Cerebellar cortex (tissue), 1 donor: Measurements from ENCODE around the gene C1QTNF8.

Experiments used
- DNase-seq: peaks from one replicate; pipeline ENCODE4 v3.0.0-alpha.2; 2015; ENCODE audit warnings: low spot score

Gene C1QTNF8

DNA sequence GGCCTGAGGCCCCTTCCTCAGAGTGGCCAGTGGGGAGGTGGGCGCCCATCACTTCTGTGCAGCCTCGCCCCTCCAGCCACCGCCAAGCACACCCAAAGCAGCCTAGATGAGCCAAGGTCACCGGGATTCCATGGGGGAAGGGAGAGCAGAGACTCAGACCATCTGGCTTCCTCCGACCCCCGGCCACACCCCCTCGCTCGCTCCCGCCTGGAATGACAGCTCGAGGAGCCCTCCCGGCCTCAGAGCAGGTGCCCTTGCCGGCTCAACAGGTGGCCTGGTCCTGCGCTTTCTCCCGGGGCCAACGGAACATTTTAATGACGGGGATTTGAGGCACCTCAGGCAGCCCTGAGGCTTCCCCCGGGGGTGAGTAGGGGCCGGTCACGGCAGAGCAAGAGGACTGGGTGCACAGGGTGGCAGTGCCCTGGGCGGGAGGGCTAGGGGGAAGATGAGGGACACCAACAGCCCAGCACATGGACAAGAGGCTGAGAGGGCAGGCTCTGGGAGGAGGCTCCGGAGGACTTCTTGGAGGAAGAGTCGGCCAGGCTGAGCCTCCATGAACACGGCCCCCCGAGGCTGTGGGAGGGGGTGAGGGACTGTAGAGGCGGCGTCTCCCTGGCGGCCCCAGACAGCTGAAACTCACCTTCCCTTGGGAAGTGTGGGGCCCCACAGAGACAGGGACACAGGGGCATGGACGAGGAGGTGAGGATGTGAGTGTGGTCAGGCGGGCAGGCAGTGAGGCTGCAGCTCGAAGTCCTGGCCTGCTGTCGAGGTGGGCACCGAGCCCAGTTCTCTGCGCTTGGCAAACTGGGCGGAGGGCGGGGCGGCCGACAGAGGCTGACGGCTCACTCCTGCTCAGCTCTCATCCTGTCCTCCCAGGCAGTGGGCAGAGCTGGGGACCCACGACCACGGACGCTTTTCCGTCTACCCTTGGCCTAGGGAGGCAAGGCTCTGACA is 12.5 kb upstream of the C1QTNF8 start:
- peak; percentile 53 for DNase-seq

DNA sequence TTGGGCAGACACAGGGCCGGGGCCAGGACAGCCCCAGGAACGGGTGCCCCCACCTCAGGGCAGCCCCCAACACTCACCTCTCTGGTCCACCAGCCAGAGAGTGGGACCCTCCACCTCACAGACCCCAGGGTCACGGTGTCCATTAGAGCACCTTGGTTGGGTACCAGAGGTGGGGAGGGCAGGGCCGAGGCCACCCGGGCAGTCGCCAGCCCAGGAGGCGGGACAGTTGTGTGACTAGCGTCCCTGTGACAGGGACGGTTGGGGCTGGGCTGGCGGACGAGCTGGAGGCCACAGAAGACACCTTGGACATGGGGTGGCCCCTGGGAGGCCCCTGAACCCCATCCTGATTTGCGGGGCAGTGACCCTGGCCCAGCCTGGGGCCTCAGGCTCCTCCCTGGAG is 11.7 kb upstream of the C1QTNF8 start:
- no peak for DNase-seq

DNA sequence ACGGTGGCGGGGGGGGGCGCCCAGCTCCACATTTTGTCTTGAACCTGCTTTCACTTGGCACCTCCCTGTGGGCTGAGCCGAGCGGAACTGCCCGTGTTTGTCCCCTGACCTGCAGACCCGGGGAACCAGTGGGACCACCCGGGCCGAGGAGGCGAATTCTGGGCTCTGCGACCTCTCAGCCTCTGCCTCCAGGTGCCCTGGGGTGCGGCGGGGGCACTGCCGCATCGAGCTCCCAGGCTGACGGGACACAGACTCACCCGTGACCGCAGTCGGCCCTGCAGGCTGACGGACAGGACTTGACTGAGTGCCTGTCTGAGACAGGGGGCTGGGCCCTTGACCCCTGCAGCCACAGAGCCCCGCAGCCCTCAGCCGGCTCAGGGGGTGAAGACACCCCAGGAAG is 11.1 kb upstream of the C1QTNF8 start:
- DNase-seq = no peak

DNA sequence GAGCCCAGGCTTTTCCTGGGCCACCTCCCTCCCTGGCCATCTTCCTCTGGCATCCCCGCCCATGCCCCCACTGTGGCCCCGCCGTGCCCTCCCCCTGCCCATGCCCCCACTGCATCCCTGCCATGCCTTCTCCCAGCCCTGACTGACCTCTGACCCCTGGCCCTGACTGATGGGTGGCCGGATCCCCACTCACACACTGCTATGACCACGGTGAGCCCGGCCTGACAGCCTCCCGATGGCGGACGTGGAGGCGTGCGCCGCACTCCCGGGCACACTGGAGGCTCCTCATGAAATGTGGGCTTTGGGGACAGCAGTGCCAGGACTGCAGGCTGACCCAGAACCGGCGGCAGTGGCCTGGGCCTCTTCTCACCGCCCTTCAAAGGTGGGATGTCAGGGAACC is 10.6 kb upstream of the C1QTNF8 start:
- DNase-seq = no peak

DNA sequence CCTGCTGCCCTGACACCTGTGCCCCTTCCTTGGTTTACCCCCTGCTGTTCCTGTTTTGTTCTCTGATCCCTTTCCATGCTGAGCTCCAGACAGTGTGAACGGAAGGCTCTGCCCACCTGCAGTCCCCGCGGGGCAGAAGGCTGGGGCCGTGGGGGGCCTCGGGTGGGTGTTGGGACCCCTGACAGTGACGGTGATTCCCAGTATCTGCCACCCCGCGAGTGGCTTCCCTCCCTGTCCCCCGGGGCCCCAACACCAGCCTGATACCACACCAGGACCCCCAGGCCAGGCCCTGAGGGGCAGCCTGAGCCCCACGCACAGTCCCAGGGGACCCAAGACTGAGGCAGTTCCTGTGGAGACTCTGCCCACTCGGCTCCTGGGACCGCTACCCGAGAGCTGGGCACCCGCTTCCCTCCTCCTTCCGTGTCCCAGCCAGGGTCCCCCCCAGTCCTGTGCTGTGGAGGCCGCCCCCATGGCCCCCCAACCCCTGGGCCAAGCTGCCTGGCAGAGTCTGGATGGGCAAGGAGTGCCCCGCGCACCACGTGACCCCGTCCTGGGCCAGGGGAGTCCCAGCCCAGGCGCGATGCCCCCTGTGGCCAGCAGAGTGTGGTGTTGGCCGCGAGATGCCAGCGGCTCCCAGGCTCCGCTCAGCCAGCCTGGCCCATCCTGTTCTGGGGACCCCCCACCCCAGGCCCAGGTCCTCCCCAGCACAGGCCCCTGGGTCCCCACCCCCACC is 10.0 kb upstream of the C1QTNF8 start:
- peak; percentile 68 for DNase-seq

DNA sequence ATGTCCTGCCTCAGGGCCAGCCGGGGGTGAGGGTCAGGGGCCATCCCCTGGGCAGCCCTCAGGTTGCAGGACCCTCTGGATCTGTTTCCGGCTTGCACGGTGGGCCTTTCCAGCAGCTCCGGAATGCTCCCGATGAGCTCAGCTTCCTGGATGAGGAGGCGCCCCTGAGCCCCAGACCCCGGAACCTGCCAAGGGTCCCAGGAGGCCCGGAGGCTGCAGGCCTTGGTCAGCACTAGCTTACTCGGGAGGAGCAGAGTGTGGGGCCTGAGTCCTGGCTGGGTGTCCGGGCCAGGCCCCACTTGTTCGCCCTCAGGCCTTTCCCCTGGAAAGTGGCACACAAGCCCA is 7.6 kb upstream of the C1QTNF8 start:
- DNase-seq = no peak

DNA sequence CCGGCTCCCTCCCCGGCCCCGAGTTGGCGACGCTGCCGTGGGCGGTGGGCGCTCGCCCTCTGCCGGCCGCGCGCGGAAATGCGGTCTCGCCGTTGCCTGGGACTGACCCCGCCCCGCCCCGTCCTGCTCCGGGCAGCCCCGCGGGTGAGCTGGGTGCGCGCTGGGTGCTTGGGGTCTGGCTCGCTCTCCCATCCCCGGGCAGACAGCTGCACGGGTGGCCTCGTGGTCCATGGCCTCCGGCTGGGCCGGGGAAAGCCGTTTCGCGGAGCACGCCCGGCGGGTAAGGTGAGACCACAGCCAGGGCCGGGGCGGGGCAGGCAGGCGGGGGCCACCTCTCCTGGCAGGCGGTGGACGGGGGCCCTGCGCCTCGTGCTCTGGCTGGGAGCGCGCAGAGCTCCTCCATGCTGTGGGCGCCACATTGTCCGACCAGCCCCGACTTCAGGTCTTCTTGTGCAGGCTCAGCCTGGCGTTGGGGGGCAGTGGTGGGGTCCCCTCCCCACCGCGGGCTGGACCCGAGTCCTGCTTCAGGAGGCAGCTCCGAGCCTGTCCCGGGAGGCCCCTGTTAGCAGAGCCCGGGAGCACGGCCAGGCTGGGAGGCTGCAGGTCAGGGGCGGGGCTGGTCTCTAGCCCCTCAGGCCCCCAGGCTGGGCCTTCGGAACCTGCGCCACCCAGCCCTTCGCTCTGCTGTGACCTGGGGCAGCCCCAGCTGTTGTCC is 7.0 kb upstream of the C1QTNF8 start:
- DNase-seq = no peak

DNA sequence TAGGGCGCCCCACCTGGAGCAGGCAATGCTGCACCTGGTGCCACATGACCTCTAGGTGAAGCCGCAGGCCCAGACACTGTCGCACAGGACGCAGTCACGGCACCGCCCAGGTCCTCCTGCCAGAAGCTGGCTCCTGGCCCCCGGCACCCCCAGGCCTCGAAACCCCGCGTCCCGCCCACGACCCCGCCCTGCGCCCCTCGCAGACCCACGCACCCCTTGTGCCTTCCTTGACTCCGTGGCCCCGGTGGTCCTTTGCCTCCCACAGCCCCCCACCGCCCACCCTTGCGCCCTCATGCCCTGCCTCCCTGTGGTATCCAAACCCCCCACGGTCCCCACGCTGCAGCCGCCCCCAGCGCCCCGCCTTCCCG is 6.3 kb upstream of the C1QTNF8 start:
- no peak for DNase-seq

DNA sequence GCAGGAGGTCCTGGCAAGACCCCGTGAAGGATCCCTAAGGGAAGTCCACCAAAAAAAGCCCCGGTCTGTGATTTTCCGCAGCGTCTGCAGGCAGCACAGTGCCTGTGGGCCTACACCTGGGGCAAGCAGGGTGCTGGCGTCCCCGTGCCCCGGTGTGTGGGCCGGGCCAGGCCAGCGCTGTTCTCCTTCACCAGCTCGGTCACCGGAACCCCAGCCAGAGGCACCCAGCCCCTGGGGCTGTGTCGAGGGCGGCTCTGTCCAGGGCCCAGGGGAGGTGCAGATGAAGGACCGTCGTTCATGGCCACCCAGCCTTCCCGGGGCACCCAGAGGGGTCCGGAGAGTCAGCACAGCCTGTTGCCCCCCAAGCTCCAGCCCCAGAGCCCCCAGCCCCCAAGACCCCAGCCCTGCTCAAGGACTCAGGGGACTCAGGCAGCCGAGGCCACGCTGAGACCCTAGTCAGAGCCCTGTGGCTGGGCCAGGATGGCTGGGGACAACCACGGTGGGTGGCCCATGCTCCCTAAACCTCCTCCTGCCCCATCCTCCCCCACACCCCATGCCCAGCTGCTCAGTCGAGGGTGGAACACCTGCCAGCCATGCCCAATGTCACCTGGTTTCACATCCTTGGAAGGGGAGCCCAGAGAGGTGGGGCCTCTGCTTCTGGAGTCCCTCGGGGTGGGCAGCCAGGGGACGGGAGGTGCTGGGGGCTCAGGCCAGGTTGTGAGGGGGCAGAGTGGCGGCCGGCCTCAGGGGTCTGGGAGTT is 5.7 kb upstream of the C1QTNF8 start:
- no peak for DNase-seq

DNA sequence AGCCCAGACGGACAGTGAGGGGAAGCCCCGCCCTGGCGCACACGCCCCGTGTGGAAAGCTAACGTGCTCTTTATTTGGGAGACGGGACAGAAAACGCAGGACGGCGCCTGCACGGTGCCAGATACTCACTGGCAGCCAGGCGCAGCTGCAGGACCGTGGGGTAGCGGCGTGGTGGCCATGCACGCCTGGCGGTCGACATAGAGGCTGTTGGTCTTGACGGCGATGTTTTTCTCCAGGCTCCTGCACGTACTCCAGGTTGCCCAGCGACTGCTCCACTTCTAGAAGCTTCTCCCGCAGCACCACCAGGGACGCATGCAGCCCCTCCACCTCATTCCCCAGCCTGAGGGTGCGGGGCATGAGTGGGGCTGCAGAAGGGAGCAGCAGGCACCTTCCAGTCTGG is 5.1 kb upstream of the C1QTNF8 start:
- DNase-seq = peak; percentile 22

DNA sequence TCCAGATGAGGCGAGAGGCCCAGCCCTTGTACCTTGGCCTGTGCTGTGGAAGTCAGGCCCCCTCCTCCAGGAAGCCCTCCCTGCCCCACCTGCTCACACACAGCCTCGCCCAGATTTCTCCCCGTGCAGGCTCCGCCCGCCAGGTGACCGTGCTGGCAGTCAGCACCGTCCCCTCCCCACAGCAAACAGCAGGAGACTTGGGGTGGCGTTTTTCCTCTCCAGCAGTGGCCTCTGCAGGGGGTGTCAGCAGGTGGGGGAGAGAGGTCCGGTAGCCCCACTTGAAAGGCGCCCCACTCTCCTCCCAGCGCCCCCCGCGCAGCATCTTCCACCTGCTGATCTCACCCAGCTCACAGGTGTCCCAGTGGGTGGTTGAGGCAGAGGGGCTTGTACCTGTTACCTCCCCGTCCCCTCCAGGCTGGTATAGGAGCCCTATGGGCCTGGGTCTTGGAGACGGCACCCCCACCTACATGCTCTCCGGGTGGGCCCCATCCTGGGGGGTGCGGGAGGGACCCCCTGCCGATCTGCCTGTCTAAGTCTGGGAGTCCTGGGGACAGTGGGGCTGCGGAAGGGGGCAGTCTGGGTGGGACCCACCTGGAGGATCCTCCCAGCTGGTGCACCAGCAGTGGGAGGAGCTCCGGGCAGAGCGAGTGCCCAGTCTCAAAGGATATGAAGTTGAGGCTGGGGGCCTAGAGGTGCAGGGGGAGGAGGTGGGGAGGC is 4.2 kb upstream of the C1QTNF8 start:
- DNase-seq = no peak

DNA sequence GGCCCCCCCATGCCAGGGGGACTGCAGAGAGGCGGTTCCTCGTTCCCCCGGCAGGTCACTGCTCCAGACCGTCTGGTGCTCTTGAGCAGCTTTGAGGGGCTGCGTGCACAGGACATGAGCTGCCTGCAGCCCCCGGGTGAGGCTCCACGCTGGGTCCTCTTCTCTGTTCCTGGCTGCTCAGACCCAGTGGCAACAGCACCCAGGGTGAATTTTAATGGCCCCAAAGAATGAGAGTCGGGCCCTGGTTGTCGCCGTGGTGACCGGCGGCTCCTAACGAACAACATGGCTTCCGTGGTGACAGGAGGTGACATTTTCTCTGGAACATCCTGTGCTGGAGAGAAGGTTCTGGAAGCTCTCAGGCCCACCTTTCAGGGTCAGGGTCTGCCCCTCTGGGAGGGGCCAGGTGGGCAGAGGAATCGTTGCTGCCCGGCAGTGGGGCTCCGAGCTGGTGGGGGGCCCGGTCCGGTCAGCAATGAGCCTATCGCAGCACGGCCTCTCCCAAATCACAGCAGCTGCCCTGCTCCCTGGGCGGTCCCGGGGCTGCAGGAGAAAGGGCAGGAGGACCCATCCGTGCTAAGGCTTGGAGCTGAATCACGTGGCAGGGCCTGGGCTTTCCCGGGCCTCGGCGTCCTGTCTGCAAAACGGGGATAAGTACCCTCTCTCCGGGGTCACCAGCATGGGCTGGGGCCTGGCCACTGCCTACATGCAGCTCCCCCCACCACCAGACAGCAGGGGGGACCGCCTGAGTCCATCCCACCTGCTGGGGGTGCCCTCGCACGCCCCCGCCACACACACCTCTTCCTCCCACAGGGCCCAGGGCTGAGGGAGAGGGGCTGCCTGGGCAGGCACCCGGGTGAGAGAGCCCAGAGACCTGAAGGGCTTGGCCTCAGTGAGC is 3.4 kb upstream of the C1QTNF8 start:
- peak; percentile 36 for DNase-seq

DNA sequence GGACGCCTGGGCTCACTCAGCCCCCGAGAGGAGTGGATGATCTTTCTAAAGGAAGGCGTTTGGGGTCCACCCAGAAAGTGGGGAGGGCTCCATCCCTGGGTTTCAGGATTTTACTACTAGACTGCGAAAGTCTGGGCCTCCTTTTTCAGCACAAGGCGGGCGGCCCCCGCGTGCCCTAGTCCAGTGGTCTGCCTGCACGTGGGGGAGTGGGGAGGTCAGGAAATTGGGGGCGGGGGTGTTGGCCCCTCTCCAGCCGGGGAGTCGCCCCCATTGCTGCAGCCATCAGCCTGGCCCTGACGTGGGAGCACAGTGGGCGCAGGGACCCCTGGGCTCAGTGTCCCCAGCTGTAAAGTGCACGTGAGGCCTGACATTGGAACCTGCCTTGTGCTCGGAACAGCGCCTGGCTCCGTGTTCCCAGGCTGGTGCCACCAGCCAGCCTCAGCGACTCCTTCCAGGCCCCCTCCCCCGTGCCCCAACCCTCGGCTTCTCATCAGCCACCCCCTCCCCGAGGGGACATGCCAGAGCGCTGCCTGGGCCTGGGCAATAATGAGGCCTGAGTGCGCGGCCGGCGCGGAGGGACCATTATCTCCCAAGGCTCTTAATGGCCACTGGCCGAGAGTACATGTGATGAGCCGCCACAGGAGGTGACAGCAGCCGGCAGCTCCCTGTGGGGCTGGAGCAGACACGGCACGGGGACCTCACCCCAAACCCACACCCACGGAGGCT is 2.4 kb upstream of the C1QTNF8 start:
- DNase-seq = no peak

DNA sequence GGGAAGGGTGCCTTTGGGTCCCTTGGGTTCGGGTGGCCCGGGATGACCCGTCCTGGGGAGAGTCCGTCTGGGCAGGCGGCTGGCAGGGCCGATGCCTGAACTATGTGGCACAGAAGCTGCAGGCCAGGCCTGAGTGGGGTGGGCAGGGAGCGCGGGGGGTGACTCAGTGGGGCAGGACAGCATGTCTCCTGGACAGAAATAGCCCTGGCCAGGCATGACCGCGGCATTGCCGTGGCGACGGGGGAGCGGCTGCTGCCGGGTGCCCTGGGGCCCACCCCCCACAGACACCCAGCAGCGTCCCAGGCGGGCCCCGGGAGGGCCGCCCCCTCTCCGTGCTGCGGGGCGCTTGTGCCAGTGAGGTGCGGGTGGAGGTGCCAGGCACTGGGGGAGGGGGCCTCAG is 1.8 kb upstream of the C1QTNF8 start:
- no peak for DNase-seq

DNA sequence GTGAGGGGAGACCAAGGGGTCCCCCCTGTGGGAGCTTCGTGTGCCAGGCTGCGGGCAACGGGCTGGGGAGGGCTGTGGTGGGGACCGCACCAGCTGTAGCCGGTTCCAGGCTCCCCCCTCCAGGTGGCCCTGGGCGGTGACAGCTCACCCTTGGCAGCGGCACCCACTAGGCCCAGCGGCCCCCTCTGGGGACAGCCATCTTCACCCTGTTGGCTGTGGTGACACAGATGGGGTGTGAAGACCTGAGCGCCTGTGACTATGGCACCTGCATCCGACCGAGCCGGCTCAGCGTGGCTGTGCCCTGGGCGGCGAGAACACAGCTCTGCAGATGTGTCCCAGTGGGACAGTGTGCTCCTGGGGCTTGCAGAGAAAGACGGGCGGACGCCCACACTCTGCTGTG is 1.1 kb upstream of the C1QTNF8 start:
- no peak for DNase-seq

DNA sequence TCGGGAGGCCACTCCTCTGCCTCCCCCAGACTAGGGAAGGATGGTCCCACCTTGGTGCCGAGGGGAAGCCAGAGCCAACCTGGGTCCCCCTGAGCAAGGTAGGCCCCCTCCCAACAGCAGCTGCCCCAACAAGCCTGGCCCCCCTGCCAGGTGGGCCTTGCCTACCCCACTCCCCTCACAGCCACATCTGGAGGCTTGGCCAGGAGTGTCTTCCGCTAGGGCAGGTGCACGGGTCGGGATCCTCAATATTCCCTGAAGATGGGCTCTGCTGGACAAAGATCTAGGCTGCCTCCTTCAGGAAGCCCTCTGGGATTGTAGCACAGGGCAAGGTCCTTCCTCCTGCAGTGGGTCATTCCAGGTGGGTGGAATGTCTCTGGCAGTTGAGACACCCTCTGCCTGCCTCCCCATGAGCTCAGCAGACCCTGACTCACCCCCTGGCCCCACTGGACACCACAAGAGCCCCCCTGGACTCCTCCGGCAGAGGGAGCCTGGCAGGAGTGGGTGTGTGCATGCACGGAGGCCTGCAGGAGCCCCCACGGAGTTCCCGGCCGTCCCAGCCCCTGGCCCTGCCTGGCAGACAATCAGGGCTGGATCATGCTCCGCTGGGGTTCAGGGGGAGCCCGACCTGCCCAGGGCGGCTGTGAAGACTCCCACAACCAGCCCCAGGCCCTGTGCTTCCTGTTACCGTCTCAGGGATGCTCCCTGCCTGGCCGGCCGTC is 435 bp downstream of the C1QTNF8 start:
- peak; percentile 23 for DNase-seq

DNA sequence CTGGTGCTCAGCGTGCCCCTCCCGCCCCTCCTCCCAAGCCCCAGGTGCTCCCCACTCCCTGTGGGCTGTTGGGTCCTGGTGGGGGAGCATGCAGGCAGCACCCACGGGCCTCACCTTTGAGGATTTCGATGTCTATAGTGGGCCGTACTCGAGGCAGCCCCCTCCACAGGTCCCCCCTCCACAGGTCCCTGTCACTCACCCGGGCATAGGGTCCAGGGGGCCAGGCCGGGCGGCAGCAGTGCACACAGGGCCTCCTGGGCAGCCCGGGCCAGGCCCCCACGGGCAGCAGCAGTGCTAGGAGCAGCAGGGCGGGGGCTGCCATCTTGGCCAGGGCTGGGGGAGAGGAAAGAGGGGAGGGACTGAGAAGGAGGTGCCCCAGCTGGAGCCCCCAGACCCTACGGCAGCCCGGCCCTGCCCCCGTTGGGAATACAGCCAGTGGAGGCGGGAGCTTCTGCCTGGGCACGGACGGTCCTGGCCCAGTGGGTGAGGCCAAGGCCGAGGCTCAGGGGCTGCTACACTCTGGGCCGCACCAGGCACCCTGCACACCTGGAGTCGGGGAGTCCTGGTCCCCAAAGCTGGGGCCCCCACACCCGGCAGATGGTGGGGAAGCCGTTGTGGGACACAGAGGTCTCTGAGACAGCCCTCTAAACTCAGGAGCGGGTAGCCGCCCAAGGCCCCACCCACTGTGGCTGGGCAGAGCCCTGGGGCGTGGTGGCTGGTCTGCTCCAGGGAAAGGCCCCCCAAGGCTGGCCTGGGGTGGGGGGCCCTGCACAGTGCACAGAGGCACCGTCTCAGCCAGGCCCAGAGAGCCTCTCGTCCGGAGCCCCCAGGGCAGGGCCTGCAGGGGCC is 1.2 kb downstream of the C1QTNF8 start:
- DNase-seq = no peak

DNA sequence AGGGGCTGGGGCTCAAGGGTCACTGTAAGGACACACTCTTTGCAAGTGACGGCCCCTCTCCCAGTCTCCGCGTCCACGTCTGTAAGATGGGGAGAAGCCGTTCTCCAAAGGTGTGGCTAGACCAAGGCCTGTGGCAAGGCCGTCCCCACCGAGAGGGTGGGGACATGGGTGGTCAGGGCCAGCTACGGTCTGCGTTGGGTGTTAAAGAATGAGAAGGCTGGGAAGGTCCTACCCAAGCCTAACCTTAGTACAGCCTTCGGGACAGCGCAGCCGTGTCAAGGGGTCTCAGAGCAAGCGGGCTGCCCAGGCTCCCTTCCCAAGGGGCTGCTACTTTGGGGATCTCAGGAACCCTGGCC is 1.9 kb downstream of the C1QTNF8 start:
- peak; percentile 79 for DNase-seq
